Endothelial cell of umbilical vein (primary cell): ENCODE results near the gene MAP1B. TPM values are rescaled to one million over a fixed set of nuclear protein-coding genes. Genes with fewer than 3 reads are reported as not detected.
A peak's percentile ranks its signal among the peaks of the same experiment; 100 is the strongest.

Experiments used
- BruUV-seq: library from RNA; stranded (reverse); fragments of 400-500 nt; replicated peaks from 2 replicates; lab custom pipeline; 2021; lab: Mats Ljungman, UMichigan
- CTCF ChIA-PET: fragments of 300-600, 350-600 bp; sonication (Branson Sonifier 250); formaldehyde crosslinking; loops from one replicate; lab custom pipeline; 2021; ENCODE audit warnings: antibody characterized with exemption, inconsistent platforms; lab: Charles Lee
- POLR2A ChIA-PET: fragments of 300-600, 350-600 bp; sonication (Branson Sonifier 250); formaldehyde crosslinking; loops from one replicate; lab custom pipeline; 2021; ENCODE audit warnings: antibody characterized with exemption, inconsistent platforms; lab: Charles Lee
- DNase-seq: peaks from one replicate; pipeline ENCODE4 v3.0.0-alpha.2; 2011; ENCODE audit warnings: low read depth, low spot score
- FAIRE-seq: peaks from 2 replicates; lab custom pipeline; 2011; peaks lifted over from hg19 to GRCh38; lab: Jason Lieb, UNC
- H2AFZ ChIP-seq: 2 replicates; pipeline ENCODE4 v1.6.0; 2012; ENCODE audit warnings: low read depth, low read length, control low read depth, inconsistent platforms
- H3K27ac ChIP-seq: 2 replicates; pipeline ENCODE4 v1.5.1; 2011; ENCODE audit warnings: low read depth, mild to moderate bottlenecking, control low read depth, low read length, moderate library complexity; ENCODE audit not compliant: insufficient read depth
- H3K27me3 ChIP-seq, 2 experiments: 2 replicates each; pipeline versions ENCODE4 v1.6.0 to v1.6.1; 2011; ENCODE audit warnings: low read length in 2 of 2, mixed read lengths in 1 of 2; ENCODE audit not compliant: control insufficient read depth in 2 of 2, insufficient read depth in 2 of 2
- H3K36me3 ChIP-seq, 2 experiments: 2 replicates in 1 of 2; 3 replicates in 1 of 2; pipeline ENCODE4 v1.5.1; 2011; ENCODE audit warnings: low read length in 2 of 2, mild to moderate bottlenecking in 1 of 2, moderate library complexity in 1 of 2; ENCODE audit not compliant: control insufficient read depth in 2 of 2, insufficient read depth in 2 of 2; ENCODE audit errors: extremely low read depth in 1 of 2
- H3K4me1 ChIP-seq: 3 replicates; pipeline ENCODE4 v1.5.1; 2011; ENCODE audit warnings: mild to moderate bottlenecking, low read length; ENCODE audit not compliant: control insufficient read depth, insufficient read depth; ENCODE audit errors: extremely low read depth
- H3K4me2 ChIP-seq: 2 replicates; pipeline ENCODE4 v1.6.1; 2011; ENCODE audit warnings: low read length, control low read depth, mixed read lengths; ENCODE audit not compliant: insufficient read depth
- H3K4me3 ChIP-seq, 3 experiments: fragments of 200-600 bp in 1 of 3; sonication (generic), shearing (Covaris generic) in 1 of 3; replicated peaks in 1 of 3; 2 replicates each; pipeline ENCODE4 v1.5.1; 2011 to 2016; ENCODE audit warnings: control low read depth in 3 of 3, low read length in 3 of 3, mild to moderate bottlenecking in 2 of 3, inconsistent platforms in 1 of 3, low read depth in 1 of 3, moderate library complexity in 1 of 3; ENCODE audit not compliant: insufficient read depth in 1 of 3
- H3K79me2 ChIP-seq: 2 replicates; pipeline ENCODE4 v1.6.0; 2012; ENCODE audit warnings: low read length, inconsistent platforms; ENCODE audit not compliant: control insufficient read depth, insufficient read depth
- H3K9ac ChIP-seq: replicated peaks from 2 replicates; pipeline ENCODE3; 2011; ENCODE audit warnings: low read length, control low read depth; ENCODE audit not compliant: insufficient read depth; ENCODE audit errors: extremely low read depth
- H3K9me1 ChIP-seq: replicated peaks from 3 replicates; pipeline ENCODE4 v1.6.0; 2011; ENCODE audit warnings: mild to moderate bottlenecking, low read length; ENCODE audit not compliant: control insufficient read depth, insufficient read depth; ENCODE audit errors: extremely low read depth
- H3K9me3 ChIP-seq: replicated peaks from 2 replicates; pipeline ENCODE4 v1.5.1; 2012; ENCODE audit warnings: low read length, inconsistent platforms; ENCODE audit not compliant: control insufficient read depth, insufficient read depth
- H4K20me1 ChIP-seq: replicated peaks from 2 replicates; pipeline ENCODE3; 2011; ENCODE audit warnings: mild to moderate bottlenecking, low read length; ENCODE audit not compliant: control insufficient read depth, insufficient read depth; ENCODE audit errors: extremely low read depth
- CTCF ChIP-seq, 2 donors: IDR thresholded peaks; 1 replicate in 1 of 2; 2 replicates in 1 of 2; pipeline ENCODE4 v1.5.1; 2011; ENCODE audit warnings: low read length in 2 of 2, mild to moderate bottlenecking in 2 of 2, moderate library complexity in 2 of 2, control low read depth in 1 of 2, inconsistent platforms in 1 of 2, low read depth in 1 of 2; ENCODE audit not compliant: insufficient read depth in 1 of 2; ENCODE audit errors: extremely low read depth in 1 of 2
- EZH2 ChIP-seq: IDR thresholded peaks from 2 replicates; pipeline ENCODE4 v1.6.1; 2012; ENCODE audit warnings: borderline replicate concordance, low read depth, mild to moderate bottlenecking, moderate library complexity, low read length, inconsistent platforms; ENCODE audit not compliant: severe bottlenecking
- GATA2 ChIP-seq: IDR thresholded peaks from 2 replicates; pipeline ENCODE4 v1.7.0; 2011; ENCODE audit warnings: low read depth, mild to moderate bottlenecking, moderate library complexity, mixed read lengths, low read length; ENCODE audit not compliant: insufficient read length, insufficient read depth
- JUN ChIP-seq: IDR thresholded peaks from 2 replicates; pipeline ENCODE4 v1.6.1; 2011; ENCODE audit warnings: borderline replicate concordance, low read depth; ENCODE audit not compliant: insufficient read length, insufficient read depth
- MAX ChIP-seq: IDR thresholded peaks from 2 replicates; pipeline ENCODE4 v1.6.1; 2011; ENCODE audit not compliant: insufficient read depth, insufficient read length
- POLR2AphosphoS5 ChIP-seq: IDR thresholded peaks from 2 replicates; pipeline ENCODE4 v1.6.1; 2012; ENCODE audit warnings: low read depth, mild to moderate bottlenecking, control low read depth, low read length, moderate library complexity; ENCODE audit not compliant: insufficient read depth
- dilution Hi-C: fragments of 300-500 bp; cut with MboI; formaldehyde crosslinking; loops from one replicate; pipeline ENCODE4 v1.15.0; 2019; ENCODE audit warnings: low sequenced_read_pairs; ENCODE audit not compliant: extremely low pct_ligation_motif_present
- intact Hi-C: fragments of 100-400 bp; cut with micrococcal nuclease; formaldehyde crosslinking; loops from one replicate; pipeline ENCODE4 v1.10.0; 2022
- polyA plus RNA-seq, 4 experiments: library from polyadenylated mRNA; depleted of rRNA in 3 of 4; stranded (reverse) in 3 of 4; unstranded in 1 of 4; fragments of >200 nt; gene quantifications; 2 replicates each; pipeline versions ENCODE4 v1.2.1 to v1.2.3, GENCODE V29; 2011 to 2012; ENCODE audit warnings: missing spikeins in 1 of 4
- total RNA-seq: library from RNA; stranded (reverse); gene quantifications from 2 replicates; pipeline ENCODE4 v1.2.3, GENCODE V29; 2021

MAP1B gene
- total and polyA plus RNA-seq, 2 donors (not counting 3 experiments of a cell fraction or from before 2014, with no cell fraction given), result 55.9 to 263 TPM

- H3K9ac ChIP-seq, result no peak overlapping the region
- ChIA-PET POLR2A (no interaction called here), CTCF (interaction anchor here (0.9 to 1.0 kb wide), 3 partner anchors 29 to 177 kb away, joined by 4 to 7 read pairs (median 4); no protein-coding TSS in a partner anchor)
- DNase-seq (peak; percentile 51), FAIRE-seq (peak; percentile 8)
- H3K36me3 ChIP-seq, result peaks cover 2 to 6% of the 10 kb centered on the region in 2 experiments
- H3K4me2 ChIP-seq, result peak overlapping the region; percentile 36
- dilution Hi-C loops, result no loop called here
- intact Hi-C loops, result loop anchor here (2.0 to 5.0 kb wide), 3 partner anchors 17 to 129 kb away; no protein-coding TSS in a partner anchor
- H2AFZ ChIP-seq, result no peak overlapping the region
- no TSS peak for BruUV-seq
- peak overlapping the region; percentile 24 for H3K27ac ChIP-seq
- TF ChIP-seq MAX, result no peak
- TF ChIP-seq POLR2AphosphoS5, result no peak
- TF ChIP-seq EZH2, result no peak
- no peak for TF ChIP-seq JUN
- peak; percentile 20 to 43 for TF ChIP-seq CTCF (IDR thresholded peaks at IDR 0.05; ENCODE audit: extremely low read depth in 1 of 2, insufficient read depth in 1 of 2, low read depth in 1 of 2, low read length in 2 of 2)
- no peak for TF ChIP-seq GATA2
- peaks cover 85% of the 10 kb centered on the region for H3K4me1 ChIP-seq
- peaks cover 74% of the 10 kb centered on the region for H3K79me2 ChIP-seq
- H4K20me1 ChIP-seq, result no peaks in the 10 kb centered on the region
- no peaks in the 10 kb centered on the region for H3K27me3 ChIP-seq
- H3K9me1 ChIP-seq, result no peaks in the 10 kb centered on the region
- no peaks in the 10 kb centered on the region for H3K9me3 ChIP-seq
- H3K4me3 ChIP-seq, result no peak overlapping the region
These were observed 30.6 kb downstream of the MAP1B start for GRCh38 chr5:72137826-72138409.
